Measurements from ENCODE around the gene SLC27A3. TPM values are rescaled to one million over a fixed set of nuclear protein-coding genes. Genes with fewer than 3 reads are reported as not detected.
A peak's percentile ranks its signal among the peaks of the same experiment; 100 is the strongest.

SLC27A3 gene
- polyA plus RNA-seq, 3 donors: 84.5 to 123 (median 118) TPM

GRCh38 chr1:153778824-153779519, 3.8 kb downstream of the SLC27A3 start:
- Histone ChIP-seq H2AFZ (ENCODE audit: insufficient read depth, low read depth, low read length, poor library complexity, severe bottlenecking) (no peak overlapping the region), H3K9me3 (replicated peaks in 1 of 2; ENCODE audit: control insufficient read depth in 1 of 2, insufficient read depth in 1 of 2, low read length in 2 of 2) (no peaks in the 10 kb centered on the region), H3K79me2 (ENCODE audit: insufficient read depth, low read length) (peaks cover 25% of the 10 kb centered on the region), H3K4me3 (replicated peaks in 1 of 3; ENCODE audit: low read depth in 2 of 3, low read length in 3 of 3) (no peak overlapping the region), H4K20me1 (ENCODE audit: insufficient read depth, low read length) (peaks cover 35% of the 10 kb centered on the region), H3K36me3 (replicated peaks in 1 of 2; ENCODE audit: control insufficient read depth in 1 of 2, insufficient read depth in 2 of 2, low read length in 2 of 2) (peaks cover 23 to 36% of the 10 kb centered on the region in 2 donors), H3K27me3 (ENCODE audit: control insufficient read depth in 2 of 2, insufficient read depth in 2 of 2, low read length in 2 of 2) (no peaks in the 10 kb centered on the region), H3K9ac (ENCODE audit: insufficient read depth, low read length, poor library complexity, severe bottlenecking) (no peak overlapping the region), H3K27ac (ENCODE audit: low read depth in 1 of 2, low read length in 2 of 2) (no peak overlapping the region), H3K4me2 (replicated peaks; ENCODE audit: extremely low read depth, low read length, poor library complexity, severe bottlenecking) (no peak overlapping the region), H3K4me1 (ENCODE audit: control insufficient read depth in 1 of 2, insufficient read depth in 2 of 2, low read length in 2 of 2) (peaks cover 49 to 56% of the 10 kb centered on the region in 2 donors)
- intact Hi-C loops (cut with micrococcal nuclease): no loop called here
- DNase-seq: no peak
- Mint-ChIP-seq H3K4me1 (peaks cover 52% of the 10 kb centered on the region), H3K9me3 (no peaks in the 10 kb centered on the region), H3K27ac (peak overlapping the region in 2 of 7 donors; percentile 42), H3K36me3 (peaks cover 34 to 38% of the 10 kb centered on the region in 2 donors), H3K27me3 (ENCODE audit: low read depth in 3 of 3) (peaks cover 0 to 5% (median 0%) of the 10 kb centered on the region in 3 donors), H3K4me3 (peak overlapping the region in 1 of 2 donors; percentile 4)
- WGBS (ENCODE audit: insufficient coverage): 97% methylated on average over 14 of the region's 18 CpGs
- TF ChIP-seq CTCF (IDR thresholded peaks at IDR 0.05): no peak

GRCh38 chr1:153779781-153780541, 4.8 kb downstream of the SLC27A3 start:
- H2AFZ ChIP-seq (ENCODE audit: insufficient read depth, low read depth, low read length, poor library complexity, severe bottlenecking): no peak overlapping the region
- H3K9ac ChIP-seq (ENCODE audit: insufficient read depth, low read length, poor library complexity, severe bottlenecking): no peak overlapping the region
- H4K20me1 ChIP-seq (ENCODE audit: insufficient read depth, low read length): peaks cover 35% of the 10 kb centered on the region
- peaks cover 0 to 5% (median 0%) of the 10 kb centered on the region in 3 donors for H3K27me3 Mint-ChIP-seq (ENCODE audit: low read depth in 3 of 3)
- 93% methylated on average over 12 of the region's 17 CpGs for WGBS (ENCODE audit: insufficient coverage)
- peaks cover 43% of the 10 kb centered on the region for H3K4me1 Mint-ChIP-seq
- peaks cover 23 to 36% of the 10 kb centered on the region in 2 donors for H3K36me3 ChIP-seq (replicated peaks in 1 of 2; ENCODE audit: control insufficient read depth in 1 of 2, insufficient read depth in 2 of 2, low read length in 2 of 2)
- no peak overlapping the region for H3K4me2 ChIP-seq (replicated peaks; ENCODE audit: extremely low read depth, low read length, poor library complexity, severe bottlenecking)
- H3K9me3 Mint-ChIP-seq: no peaks in the 10 kb centered on the region
- peaks cover 34 to 38% of the 10 kb centered on the region in 2 donors for H3K36me3 Mint-ChIP-seq
- H3K4me1 ChIP-seq (ENCODE audit: control insufficient read depth in 1 of 2, insufficient read depth in 2 of 2, low read length in 2 of 2): peaks cover 44 to 49% of the 10 kb centered on the region in 2 donors
- H3K9me3 ChIP-seq (replicated peaks in 1 of 2; ENCODE audit: control insufficient read depth in 1 of 2, insufficient read depth in 1 of 2, low read length in 2 of 2): no peaks in the 10 kb centered on the region
- peak overlapping the region in 3 of 7 donors; percentile 20 to 79 (median 49) for H3K27ac Mint-ChIP-seq
- H3K4me3 ChIP-seq (replicated peaks in 1 of 3; ENCODE audit: low read depth in 2 of 3, low read length in 3 of 3): no peak overlapping the region
- no peak for DNase-seq
- intact Hi-C loops (cut with micrococcal nuclease): no loop called here
- no peaks in the 10 kb centered on the region for H3K27me3 ChIP-seq (ENCODE audit: control insufficient read depth in 2 of 2, insufficient read depth in 2 of 2, low read length in 2 of 2)
- H3K79me2 ChIP-seq (ENCODE audit: insufficient read depth, low read length): peaks cover 25% of the 10 kb centered on the region
- H3K4me3 Mint-ChIP-seq: no peak overlapping the region
- H3K27ac ChIP-seq (ENCODE audit: low read depth in 1 of 2, low read length in 2 of 2): no peak overlapping the region
- TF ChIP-seq CTCF (IDR thresholded peaks at IDR 0.05): no peak
